Keratinocyte (primary cell): ENCODE results near the gene SLC6A8. TPM values are rescaled to one million over a fixed set of nuclear protein-coding genes. Genes with fewer than 3 reads are reported as not detected.

ENCODE experiments used
- DNase-seq: peaks from one replicate; pipeline ENCODE4 v3.0.0-alpha.2; 2011; ENCODE audit warnings: low read depth, missing footprints, low spot score
- FAIRE-seq: peaks from 2 replicates; lab custom pipeline; 2011; peaks lifted over from hg19 to GRCh38; lab: Jason Lieb, UNC
- H2AFZ ChIP-seq: 2 replicates; pipeline ENCODE4 v1.6.0; 2012; ENCODE audit warnings: low read length, control low read depth, inconsistent platforms; ENCODE audit not compliant: control insufficient read depth
- H3K27ac ChIP-seq: 2 replicates; pipeline ENCODE4 v1.5.1; 2011; ENCODE audit warnings: low read length; ENCODE audit not compliant: control insufficient read depth, insufficient read depth
- H3K27me3 ChIP-seq: 3 replicates; pipeline ENCODE4 v1.6.0; 2011; ENCODE audit warnings: low read length; ENCODE audit not compliant: control insufficient read depth, insufficient read depth; ENCODE audit errors: extremely low read depth
- H3K36me3 ChIP-seq, 2 experiments: 2 replicates in 1 of 2; 3 replicates in 1 of 2; pipeline ENCODE4 v1.5.1; 2011; ENCODE audit warnings: low read length in 2 of 2, mild to moderate bottlenecking in 1 of 2; ENCODE audit not compliant: control insufficient read depth in 2 of 2, insufficient read depth in 2 of 2; ENCODE audit errors: extremely low read depth in 1 of 2
- H3K4me1 ChIP-seq: 3 replicates; pipeline ENCODE4 v1.5.1; 2011; ENCODE audit warnings: low read length; ENCODE audit not compliant: control insufficient read depth, insufficient read depth; ENCODE audit errors: extremely low read depth
- H3K4me2 ChIP-seq: 3 replicates; pipeline ENCODE4 v1.6.0; 2011; ENCODE audit warnings: low read depth, low read length; ENCODE audit not compliant: control insufficient read depth, insufficient read depth; ENCODE audit errors: extremely low read depth
- H3K4me3 ChIP-seq, 3 experiments: fragments of 200-600 bp in 1 of 3; sonication (generic) in 1 of 3; 2 replicates in 2 of 3; 3 replicates in 1 of 3; pipeline ENCODE4 v1.5.1; 2011 to 2016; ENCODE audit warnings: low read length in 3 of 3, mild to moderate bottlenecking in 3 of 3, control low read depth in 2 of 3, inconsistent platforms in 1 of 3, low read depth in 1 of 3, mixed read lengths in 1 of 3, mixed run types in 1 of 3, moderate library complexity in 1 of 3; ENCODE audit not compliant: control insufficient read depth in 2 of 3, insufficient read depth in 2 of 3; ENCODE audit errors: extremely low read depth in 1 of 3
- H3K79me2 ChIP-seq: 2 replicates; pipeline ENCODE4 v1.6.0; 2012; ENCODE audit warnings: low read length; ENCODE audit not compliant: control insufficient read depth, insufficient read depth
- H3K9ac ChIP-seq: 3 replicates; pipeline ENCODE4 v1.6.0; 2011; ENCODE audit warnings: low read length; ENCODE audit not compliant: control insufficient read depth, insufficient read depth; ENCODE audit errors: extremely low read depth
- H3K9me1 ChIP-seq: 3 replicates; pipeline ENCODE4 v1.6.0; 2011; ENCODE audit warnings: low read length; ENCODE audit not compliant: control insufficient read depth, insufficient read depth; ENCODE audit errors: extremely low read depth
- H3K9me3 ChIP-seq: 2 replicates; pipeline ENCODE4 v1.5.1; 2012; ENCODE audit warnings: low read depth, low read length; ENCODE audit not compliant: control insufficient read depth
- H4K20me1 ChIP-seq: 3 replicates; pipeline ENCODE4 v1.6.0; 2011; ENCODE audit warnings: low read length; ENCODE audit not compliant: control insufficient read depth, insufficient read depth; ENCODE audit errors: extremely low read depth
- CTCF ChIP-seq, 3 experiments: IDR thresholded peaks in 1 of 3; conservative IDR thresholded peaks in 1 of 3; optimal IDR thresholded peaks in 1 of 3; 2 replicates in 2 of 3; 3 replicates in 1 of 3; pipeline versions ENCODE3 to v1.5.1; 2011; ENCODE audit warnings: low read length in 3 of 3, mild to moderate bottlenecking in 3 of 3, moderate library complexity in 2 of 3, control low read depth in 1 of 3, inconsistent platforms in 1 of 3; ENCODE audit not compliant: insufficient read depth in 2 of 3; ENCODE audit errors: extremely low read depth in 1 of 3
- EZH2 ChIP-seq: IDR thresholded peaks from one replicate; pipeline ENCODE4 v1.6.1; 2012; ENCODE audit warnings: inconsistent platforms, mild to moderate bottlenecking, low read length, moderate library complexity
- dilution Hi-C: fragments of 300-500 bp; cut with MboI; formaldehyde crosslinking; loops from one replicate; pipeline ENCODE4 v1.7.0; 2020; ENCODE audit warnings: low sequenced_read_pairs; ENCODE audit not compliant: extremely low pct_ligation_motif_present
- polyA plus RNA-seq, 5 experiments: library from polyadenylated mRNA; depleted of rRNA in 3 of 5; stranded (reverse) in 3 of 5; stranded (forward) in 1 of 5; unstranded in 1 of 5; fragments of >200 nt; gene quantifications; 1 replicate in 1 of 5; 2 replicates in 3 of 5; 3 replicates in 1 of 5; pipeline versions ENCODE4 v1.2.1 to v1.2.3, GENCODE V29; 2011 to 2012; ENCODE audit warnings: missing spikeins in 2 of 5, low read depth in 1 of 5, low replicate concordance in 1 of 5

SLC6A8 gene
- polyA plus RNA-seq, 1 donor (not counting 4 experiments of a cell fraction or from before 2014, with no cell fraction given): 33.6 TPM

GRCh38 chrX:153719701-153720100 lies 32.0 kb downstream of the SLC6A8 start:
- H3K36me3 ChIP-seq: peaks cover 7 to 13% of the 10 kb centered on the region in 2 experiments
- TF ChIP-seq EZH2 (no peak), CTCF (optimal IDR thresholded peaks at IDR 0.05 in 1 of 3, IDR thresholded peaks at IDR 0.05 in 1 of 3, conservative IDR thresholded peaks at IDR 0.05 in 1 of 3; ENCODE audit: extremely low read depth in 1 of 3, insufficient read depth in 2 of 3, low read length in 3 of 3) (no peak)

GRCh38 chrX:153722704-153723350 lies 35.1 kb downstream of the SLC6A8 start:
- Histone ChIP-seq H3K9me3 (no peaks in the 10 kb centered on the region), H3K27me3 (no peaks in the 10 kb centered on the region), H3K9ac (peak overlapping the region; percentile 78), H3K27ac (peak overlapping the region; percentile 82), H3K36me3 (peaks cover 1 to 9% of the 10 kb centered on the region in 2 experiments), H4K20me1 (peaks cover 2% of the 10 kb centered on the region), H3K9me1 (no peaks in the 10 kb centered on the region), H3K4me3 (peak overlapping the region; percentile 63 to 83 (median 72)), H3K4me1 (peaks cover 35% of the 10 kb centered on the region), H2AFZ (no peak overlapping the region), H3K79me2 (peaks cover 28% of the 10 kb centered on the region), H3K4me2 (peak overlapping the region; percentile 86)
- dilution Hi-C loops: no loop called here
- DNase-seq (no peak), FAIRE-seq (no peak)
- TF ChIP-seq EZH2 (no peak), CTCF (optimal IDR thresholded peaks at IDR 0.05 in 1 of 3, IDR thresholded peaks at IDR 0.05 in 1 of 3, conservative IDR thresholded peaks at IDR 0.05 in 1 of 3; ENCODE audit: extremely low read depth in 1 of 3, insufficient read depth in 2 of 3, low read length in 3 of 3) (no peak)

More at GRCh38 chrX:153719701-153720100, 32.0 kb downstream of the SLC6A8 start:
- no peak overlapping the region for H3K4me3 ChIP-seq
- H3K9ac ChIP-seq: no peak overlapping the region
- dilution Hi-C loops: no loop called here
- no peak overlapping the region for H3K4me2 ChIP-seq
- no peaks in the 10 kb centered on the region for H3K9me3 ChIP-seq
- H3K27me3 ChIP-seq: no peaks in the 10 kb centered on the region
- DNase-seq: no peak
- H3K9me1 ChIP-seq: no peaks in the 10 kb centered on the region
- no peak overlapping the region for H3K27ac ChIP-seq
- peaks cover 2% of the 10 kb centered on the region for H4K20me1 ChIP-seq
- peaks cover 33% of the 10 kb centered on the region for H3K79me2 ChIP-seq
- no peak overlapping the region for H2AFZ ChIP-seq
- no peak for FAIRE-seq
- H3K4me1 ChIP-seq: peaks cover 23% of the 10 kb centered on the region
